Body of pancreas (tissue), 4 donors: ENCODE results near the gene RER1.

Experiments used
- CTCF ChIP-seq, 7 experiments: fragments of 450-650 bp in 4 of 7; fragments of 200-600 bp in 3 of 7; sonication (generic) in 3 of 7; IDR thresholded peaks; one replicate each; pipeline ENCODE4 v1.5.1; 2016 to 2019; ENCODE audit warnings: antibody characterized with exemption in 7 of 7
- POLR2A ChIP-seq, 3 donors: fragments of 450-650 bp; IDR thresholded peaks; one replicate each; pipeline ENCODE4 v1.6.1; 2016; ENCODE audit warnings: antibody characterized with exemption in 3 of 3, mild to moderate bottlenecking in 2 of 3

GRCh38 chr1:2389644-2390043 is 2.0 kb upstream of the RER1 start:
- TF ChIP-seq CTCF (IDR thresholded peaks at IDR 0.05) (no peak), POLR2A (IDR thresholded peaks at IDR 0.05) (no peak)
